Peyer's patch (tissue), 4 donors: ENCODE data around the gene RUNX3.

Source experiments
- POLR2A ChIP-seq, 2 donors: fragments of 450-650 bp; IDR thresholded peaks; one replicate each; pipeline ENCODE4 v1.5.1; 2017; ENCODE audit warnings: antibody characterized with exemption in 2 of 2, mild to moderate bottlenecking in 2 of 2, moderate library complexity in 2 of 2
- TF ChIP-seq, protein P1 (sequence below), 6 experiments: fragments of 450-650 bp in 4 of 6; fragments of 200-600 bp in 2 of 6; sonication (generic) in 1 of 6; IDR thresholded peaks; one replicate each; pipeline ENCODE4 v1.5.1; 2017 to 2019; ENCODE audit warnings: antibody characterized with exemption in 6 of 6, mild to moderate bottlenecking in 3 of 6, moderate library complexity in 1 of 6

DNA sequence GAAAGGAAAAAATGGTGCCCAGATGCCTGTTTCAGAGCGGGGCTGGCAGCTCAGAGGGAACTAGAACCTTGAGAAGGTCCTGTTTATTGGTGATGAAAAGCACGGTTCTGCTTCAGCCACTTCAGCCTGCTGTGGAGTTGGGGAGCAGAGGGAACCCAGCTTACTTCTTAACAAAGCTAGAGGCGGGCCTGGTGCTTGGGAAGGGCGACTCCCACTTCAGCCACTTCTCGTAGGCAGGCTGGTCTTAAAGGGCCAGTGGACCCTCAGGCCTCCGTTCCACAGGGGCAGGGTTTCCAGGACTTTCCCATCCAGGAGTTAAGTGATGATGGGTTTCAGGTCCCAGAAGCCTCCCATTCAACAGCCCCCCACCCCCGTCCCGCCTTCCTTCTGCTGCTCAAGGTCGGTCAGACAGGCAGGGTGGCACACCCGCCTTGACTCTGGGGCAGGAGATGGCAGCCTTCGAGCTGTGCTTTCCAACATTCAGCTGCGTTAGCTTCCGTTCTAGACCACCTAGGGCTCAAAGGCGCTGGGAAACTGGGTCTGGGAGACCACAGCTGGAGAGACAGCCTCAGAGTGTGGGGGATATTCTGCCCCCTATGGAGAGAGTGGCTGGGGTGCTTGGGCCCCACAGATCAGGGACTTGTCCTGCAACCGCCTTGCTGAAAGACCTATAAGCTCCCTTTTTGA, 3.4 kb downstream of the RUNX3 start:
- no peak for TF ChIP-seq POLR2A (IDR thresholded peaks at IDR 0.05)
- TF ChIP-seq, protein P1, sequence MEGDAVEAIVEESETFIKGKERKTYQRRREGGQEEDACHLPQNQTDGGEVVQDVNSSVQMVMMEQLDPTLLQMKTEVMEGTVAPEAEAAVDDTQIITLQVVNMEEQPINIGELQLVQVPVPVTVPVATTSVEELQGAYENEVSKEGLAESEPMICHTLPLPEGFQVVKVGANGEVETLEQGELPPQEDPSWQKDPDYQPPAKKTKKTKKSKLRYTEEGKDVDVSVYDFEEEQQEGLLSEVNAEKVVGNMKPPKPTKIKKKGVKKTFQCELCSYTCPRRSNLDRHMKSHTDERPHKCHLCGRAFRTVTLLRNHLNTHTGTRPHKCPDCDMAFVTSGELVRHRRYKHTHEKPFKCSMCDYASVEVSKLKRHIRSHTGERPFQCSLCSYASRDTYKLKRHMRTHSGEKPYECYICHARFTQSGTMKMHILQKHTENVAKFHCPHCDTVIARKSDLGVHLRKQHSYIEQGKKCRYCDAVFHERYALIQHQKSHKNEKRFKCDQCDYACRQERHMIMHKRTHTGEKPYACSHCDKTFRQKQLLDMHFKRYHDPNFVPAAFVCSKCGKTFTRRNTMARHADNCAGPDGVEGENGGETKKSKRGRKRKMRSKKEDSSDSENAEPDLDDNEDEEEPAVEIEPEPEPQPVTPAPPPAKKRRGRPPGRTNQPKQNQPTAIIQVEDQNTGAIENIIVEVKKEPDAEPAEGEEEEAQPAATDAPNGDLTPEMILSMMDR (IDR thresholded peaks at IDR 0.05), result no peak
